ENCODE results near the gene MAGEF1.

MAGEF1 gene

DNA sequence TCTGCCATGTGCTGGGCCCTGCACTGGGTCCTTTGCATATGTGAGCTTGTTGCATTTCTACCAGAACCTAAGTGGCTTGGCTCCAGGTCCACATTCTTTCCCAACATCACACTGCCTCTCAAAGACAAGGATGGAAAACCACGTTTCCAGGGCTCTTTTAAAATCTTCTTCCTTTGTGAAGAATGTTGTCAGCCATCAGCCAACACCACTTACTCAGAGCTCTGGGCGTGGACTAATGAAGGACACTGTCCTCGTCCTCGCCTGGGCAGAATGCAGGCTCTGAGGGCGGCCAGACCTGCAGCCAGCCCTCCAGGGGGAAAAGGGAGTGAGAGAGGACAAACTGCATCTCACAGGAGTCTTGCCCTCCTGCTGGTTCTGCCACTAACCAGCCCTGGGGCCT lies 49.7 kb downstream of the MAGEF1 start:
- no peak for DNase-seq

DNA sequence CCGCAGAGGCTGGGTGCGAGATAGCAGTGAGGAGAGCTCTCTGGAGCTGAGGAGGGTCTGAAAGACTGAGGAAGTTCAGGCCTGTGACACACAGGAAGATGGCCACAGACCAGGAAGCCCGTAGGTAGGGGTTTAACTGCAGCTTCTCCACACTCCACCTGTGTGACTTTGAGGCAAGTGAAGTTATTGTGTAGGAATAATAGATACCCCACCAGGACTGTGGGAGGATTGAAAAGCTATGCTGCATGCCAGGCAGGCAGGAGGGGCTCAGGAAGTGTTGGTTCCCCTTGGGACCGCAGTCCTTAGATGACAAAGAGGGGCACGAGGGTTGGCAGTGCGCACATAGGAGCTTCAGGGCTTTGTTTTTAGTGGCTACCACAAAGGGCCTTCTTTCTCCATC lies 50.9 kb downstream of the MAGEF1 start:
- DNase-seq: no peak

Data from activated CD4-positive, alpha-beta T cell treated with anti-CD3 and anti-CD28 coated beads, Interleukin-2, amount 50 U/mL, for 48 hours (primary cell).